Upper lobe of right lung (tissue), 1 donor: ENCODE results near the gene CUTA. TPM values are rescaled to one million over a fixed set of nuclear protein-coding genes. Genes with fewer than 3 reads are reported as not detected.
A peak's percentile ranks its signal among the peaks of the same experiment; 100 is the strongest.

Experiments
- ATAC-seq: fragments of 200-7000 bp; cut with Tn5 transposase; one replicate; pipeline ENCODE4 v1.9.1; 2020; ENCODE audit warnings: mild to moderate bottlenecking, moderate library complexity
- DNase-seq: peaks from one replicate; pipeline ENCODE4 v3.0.0-alpha.2; 2020
- H3K27ac ChIP-seq: fragments of 200-600 bp; one replicate; pipeline ENCODE4 v1.8.0; 2022
- H3K27me3 ChIP-seq: fragments of 200-600 bp; one replicate; pipeline ENCODE4 v1.8.0; 2022; ENCODE audit warnings: mild to moderate bottlenecking
- H3K36me3 ChIP-seq: fragments of 200-600 bp; one replicate; pipeline ENCODE4 v1.8.0; 2022
- H3K4me1 ChIP-seq: fragments of 200-600 bp; one replicate; pipeline ENCODE4 v1.8.0; 2022
- H3K4me3 ChIP-seq: fragments of 200-600 bp; one replicate; pipeline ENCODE4 v1.8.0; 2022; ENCODE audit warnings: mild to moderate bottlenecking
- H3K9me3 ChIP-seq: fragments of 200-600 bp; one replicate; pipeline ENCODE4 v1.8.0; 2022
- CTCF ChIP-seq: fragments of 200-600 bp; IDR thresholded peaks from one replicate; pipeline ENCODE4 v1.8.0; 2022; ENCODE audit warnings: antibody characterized with exemption
- intact Hi-C: fragments of 100-400 bp; cut with DNase I; formaldehyde crosslinking; loops from one replicate; pipeline ENCODE4 v1.11.0; 2022
- total RNA-seq: library from RNA; stranded (reverse); fragmentation: NEBNext Ultra II Directional; extraction: Animal tissue kit (Norgen Biotek cat#: 25700); gene quantifications from one replicate; pipeline ENCODE4 v1.2.1, GENCODE V29; 2021
- donor health status: DM: no; HTN: yes; CAD: no; lungs with severe emphysema.

CUTA gene
- total RNA-seq, 1 donor from 2014 or later, result 144 TPM

GRCh38 chr6:33419580-33420490, 1.9 kb upstream of the CUTA start, which contains the start of gene SYNGAP1:
Gene SYNGAP1 (plus strand): TSS chr6:33420065. CDS start chr6:33420265, 200 bp downstream.
- Histone ChIP-seq H3K4me1 (peaks cover 41% of the 10 kb centered on the region), H3K36me3 (peaks cover 18% of the 10 kb centered on the region), H3K27ac (peak within 1 kb of the TSS; percentile 93), H3K4me3 (peak within 1 kb of the TSS; percentile 74), H3K27me3 (no peaks in the 10 kb centered on the region), H3K9me3 (no peaks in the 10 kb centered on the region)
- ATAC-seq (no peak), DNase-seq (no peak)
- TF ChIP-seq CTCF, result no peak
- intact Hi-C loops, result no loop called here

GRCh38 chr6:33418690-33419291, 884 bp upstream of the CUTA start:
- intact Hi-C loops, result no loop called here
- no peak for TF ChIP-seq CTCF
- H3K27ac ChIP-seq, result peak overlapping the region; percentile 93
- peak overlapping the region; percentile 74 for H3K4me3 ChIP-seq
- no peaks in the 10 kb centered on the region for H3K9me3 ChIP-seq
- H3K27me3 ChIP-seq, result no peaks in the 10 kb centered on the region
- H3K4me1 ChIP-seq, result peaks cover 34% of the 10 kb centered on the region
- H3K36me3 ChIP-seq, result peaks cover 29% of the 10 kb centered on the region
- no peak for DNase-seq
- ATAC-seq, result no peak

- H3K27me3 ChIP-seq, result no peaks in the 10 kb centered on the region
- no peak for ATAC-seq
- DNase-seq, result no peak
- peaks cover 43% of the 10 kb centered on the region for H3K36me3 ChIP-seq
- peaks cover 45% of the 10 kb centered on the region for H3K4me1 ChIP-seq
- no peak for TF ChIP-seq CTCF
- no peaks in the 10 kb centered on the region for H3K9me3 ChIP-seq
- H3K4me3 ChIP-seq, result peak overlapping the region; percentile 74
- H3K27ac ChIP-seq, result peak overlapping the region; percentile 77
- intact Hi-C loops, result no loop called here
These were observed 592 bp downstream of the CUTA start for GRCh38 chr6:33417128-33417902.

- H3K4me3 ChIP-seq, result peak overlapping the region; percentile 74
- H3K36me3 ChIP-seq, result peaks cover 44% of the 10 kb centered on the region
- peaks cover 52% of the 10 kb centered on the region for H3K4me1 ChIP-seq
- intact Hi-C loops, result no loop called here
- no peaks in the 10 kb centered on the region for H3K27me3 ChIP-seq
- H3K9me3 ChIP-seq, result no peaks in the 10 kb centered on the region
- TF ChIP-seq CTCF, result no peak
- ATAC-seq (no peak), DNase-seq (no peak)
- peak overlapping the region; percentile 77 for H3K27ac ChIP-seq
These were observed 1.4 kb downstream of the CUTA start for GRCh38 chr6:33416386-33417127.

- ATAC-seq, result no peak
- Histone ChIP-seq H3K27ac (no peak overlapping the region), H3K36me3 (peaks cover 44% of the 10 kb centered on the region), H3K9me3 (no peaks in the 10 kb centered on the region), H3K4me1 (peaks cover 53% of the 10 kb centered on the region), H3K4me3 (no peak overlapping the region), H3K27me3 (no peaks in the 10 kb centered on the region)
- TF ChIP-seq CTCF, result no peak
- intact Hi-C loops, result no loop called here
- no peak for DNase-seq
These were observed 2.1 kb downstream of the CUTA start for GRCh38 chr6:33415831-33416230.
